GM12875 (cell line): Measurements from ENCODE around the gene PHF19.

Source experiments
- H3K4me3 ChIP-seq: one replicate; pipeline ENCODE4 v1.5.1; 2011; ENCODE audit warnings: low read depth, low read length, control low read depth
- TF ChIP-seq, protein P1 (sequence below): IDR thresholded peaks from 2 replicates; pipeline ENCODE4 v1.5.1; 2011; ENCODE audit warnings: low read depth, mild to moderate bottlenecking, control low read depth, inconsistent platforms, low read length, moderate library complexity, borderline replicate concordance; ENCODE audit not compliant: insufficient read depth

Gene PHF19

DNA sequence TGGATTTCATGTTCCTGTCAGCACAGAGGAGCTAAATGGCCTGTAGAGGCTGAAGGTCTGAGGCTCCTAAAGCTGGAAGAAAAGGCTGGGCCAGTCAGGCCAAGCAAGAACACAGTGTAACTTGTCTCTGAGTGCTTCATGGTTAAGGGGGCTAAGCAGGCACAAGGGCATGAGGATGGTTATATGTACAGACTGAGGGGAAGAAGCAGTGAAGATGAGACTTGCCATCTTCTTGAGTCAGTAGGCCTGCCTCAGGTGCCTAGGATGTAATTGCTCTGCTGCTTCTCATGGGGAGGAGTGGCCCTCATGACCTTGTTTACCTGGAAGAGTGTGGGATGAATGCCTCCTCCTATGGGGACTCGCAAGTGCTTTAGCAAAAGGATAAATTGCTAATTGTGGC lies 25.5 kb downstream of the PHF19 start:
- no peak overlapping the region for H3K4me3 ChIP-seq
- TF ChIP-seq, protein P1, sequence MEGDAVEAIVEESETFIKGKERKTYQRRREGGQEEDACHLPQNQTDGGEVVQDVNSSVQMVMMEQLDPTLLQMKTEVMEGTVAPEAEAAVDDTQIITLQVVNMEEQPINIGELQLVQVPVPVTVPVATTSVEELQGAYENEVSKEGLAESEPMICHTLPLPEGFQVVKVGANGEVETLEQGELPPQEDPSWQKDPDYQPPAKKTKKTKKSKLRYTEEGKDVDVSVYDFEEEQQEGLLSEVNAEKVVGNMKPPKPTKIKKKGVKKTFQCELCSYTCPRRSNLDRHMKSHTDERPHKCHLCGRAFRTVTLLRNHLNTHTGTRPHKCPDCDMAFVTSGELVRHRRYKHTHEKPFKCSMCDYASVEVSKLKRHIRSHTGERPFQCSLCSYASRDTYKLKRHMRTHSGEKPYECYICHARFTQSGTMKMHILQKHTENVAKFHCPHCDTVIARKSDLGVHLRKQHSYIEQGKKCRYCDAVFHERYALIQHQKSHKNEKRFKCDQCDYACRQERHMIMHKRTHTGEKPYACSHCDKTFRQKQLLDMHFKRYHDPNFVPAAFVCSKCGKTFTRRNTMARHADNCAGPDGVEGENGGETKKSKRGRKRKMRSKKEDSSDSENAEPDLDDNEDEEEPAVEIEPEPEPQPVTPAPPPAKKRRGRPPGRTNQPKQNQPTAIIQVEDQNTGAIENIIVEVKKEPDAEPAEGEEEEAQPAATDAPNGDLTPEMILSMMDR: no peak

DNA sequence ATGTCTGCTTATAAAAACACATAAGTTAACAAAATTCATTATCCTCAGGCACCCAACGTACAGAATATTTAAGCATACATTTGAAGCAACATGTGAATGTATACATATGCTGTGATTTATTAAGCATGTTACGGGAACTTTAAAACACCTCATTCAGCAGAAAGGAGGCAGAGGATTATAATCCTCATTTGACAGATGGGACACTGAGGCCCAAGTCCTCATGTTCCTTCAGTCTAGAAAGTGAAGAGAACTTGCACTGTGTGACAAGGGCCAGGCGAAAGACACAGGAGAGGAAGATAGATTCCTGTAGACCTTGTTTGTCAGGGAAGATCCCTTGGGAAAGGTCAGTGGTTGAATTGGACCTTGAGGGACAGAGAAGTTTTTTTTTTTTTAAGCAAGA lies 26.7 kb downstream of the PHF19 start:
- TF ChIP-seq, protein P1: no peak
- no peak overlapping the region for H3K4me3 ChIP-seq

DNA sequence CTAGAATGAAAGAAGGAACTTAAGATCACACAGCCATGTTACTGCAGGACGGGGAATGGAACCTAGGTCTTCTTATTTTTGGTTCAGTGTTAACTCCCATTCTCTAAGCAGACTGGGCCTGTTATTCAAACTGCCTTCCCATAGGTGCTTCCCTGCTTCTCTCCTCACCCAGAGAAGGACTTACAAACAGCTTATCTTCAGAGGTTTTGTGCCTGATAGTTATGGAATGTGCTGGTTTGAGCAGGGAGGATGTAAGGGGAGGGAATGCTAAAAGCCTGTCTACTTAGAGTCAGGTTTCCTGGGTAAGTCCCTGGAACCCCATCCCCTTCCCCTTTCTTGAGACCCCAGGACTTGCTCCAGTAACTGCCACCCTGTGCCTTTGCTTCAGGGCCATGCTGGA lies 30.1 kb downstream of the PHF19 start:
- TF ChIP-seq, protein P1: no peak
- H3K4me3 ChIP-seq: no peak overlapping the region

DNA sequence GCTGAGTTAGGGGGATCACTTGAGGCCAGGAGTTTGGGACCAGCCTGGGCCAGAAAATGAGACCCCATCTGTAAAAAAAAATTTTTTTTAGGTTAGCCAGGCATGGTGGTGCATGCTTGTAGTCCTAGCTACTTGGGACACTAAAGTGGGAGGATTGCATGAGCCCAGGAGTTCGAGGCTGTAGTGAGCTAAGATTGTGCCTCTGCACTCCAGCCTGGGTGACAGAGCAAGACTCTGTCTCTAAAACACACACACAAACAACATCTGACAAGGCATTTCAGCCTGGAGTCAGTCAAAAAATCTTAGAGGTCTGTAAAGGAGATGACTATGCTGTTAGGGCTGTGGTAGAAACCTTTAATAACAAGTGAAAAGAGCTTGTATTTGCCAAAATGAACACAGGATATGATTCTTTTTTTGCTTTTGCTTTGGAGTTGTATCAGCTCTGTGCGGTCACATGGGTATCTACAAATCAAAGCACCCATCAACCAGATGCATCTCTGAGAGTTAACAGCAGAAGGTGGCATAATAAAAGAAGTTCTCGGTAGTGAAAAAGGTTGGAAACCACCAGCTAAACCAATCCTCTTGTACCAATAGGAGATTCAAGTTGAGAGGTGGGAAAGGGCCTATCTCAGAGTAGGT lies 30.6 kb downstream of the PHF19 start:
- TF ChIP-seq, protein P1: no peak
- no peak overlapping the region for H3K4me3 ChIP-seq

DNA sequence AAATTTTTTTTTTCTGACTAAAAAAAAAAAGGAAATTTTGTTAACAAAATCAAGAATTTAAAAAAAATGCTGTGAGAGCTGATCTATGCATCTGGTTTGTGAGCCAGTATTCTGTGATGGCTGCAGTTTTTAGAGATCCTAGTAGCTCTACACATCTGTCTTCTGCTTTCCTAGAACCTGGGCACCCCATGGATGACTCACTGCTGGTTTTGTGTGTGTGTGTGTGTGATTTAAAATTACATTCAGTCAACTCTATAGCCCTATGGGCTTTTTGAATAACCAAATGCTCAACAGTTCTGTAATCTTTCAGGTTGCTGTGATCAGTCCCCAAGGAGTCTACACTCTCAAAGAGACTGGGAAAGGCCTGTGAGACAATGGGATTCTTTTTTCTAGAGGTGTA lies 31.7 kb downstream of the PHF19 start:
- TF ChIP-seq, protein P1: no peak
- H3K4me3 ChIP-seq: no peak overlapping the region

DNA sequence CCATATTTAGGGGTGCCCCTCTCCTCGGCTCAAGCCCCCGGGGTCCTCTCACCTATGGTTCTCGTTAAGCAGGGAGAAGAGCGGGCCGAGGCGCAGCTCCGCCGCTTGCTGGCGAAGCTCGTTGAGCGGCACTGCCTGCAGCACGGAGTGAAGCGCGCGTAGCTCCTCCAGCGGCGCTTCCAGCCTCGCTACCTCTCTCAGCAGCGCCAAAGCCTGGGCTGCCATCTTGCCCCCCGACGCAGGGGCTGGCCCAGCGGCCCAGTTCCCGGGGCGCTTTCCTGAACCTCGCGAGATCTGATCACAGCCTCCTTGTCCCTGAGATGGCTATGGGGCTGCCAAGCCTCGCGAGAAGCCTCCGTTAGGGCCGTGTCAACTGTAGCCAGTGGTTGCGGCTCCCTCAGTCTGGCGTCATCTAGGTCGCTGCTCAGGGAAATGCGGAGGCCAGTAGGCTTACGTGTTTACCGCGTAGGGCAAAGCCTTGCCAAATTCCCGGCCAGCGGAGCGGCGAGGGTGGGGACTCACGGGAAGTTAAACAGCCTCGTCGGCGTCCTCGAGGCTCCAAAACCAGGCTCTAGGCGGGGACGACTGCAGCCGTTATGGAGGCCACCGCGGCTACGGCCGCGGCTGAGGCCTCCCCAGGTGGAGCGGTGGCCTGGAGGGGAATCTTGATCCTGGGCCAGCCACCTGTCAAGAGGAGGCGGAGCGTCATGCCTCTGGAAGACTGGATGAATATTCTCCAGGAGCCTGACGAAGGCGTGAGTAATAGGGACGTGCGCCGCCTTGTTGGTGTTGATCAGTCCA lies 34.1 kb downstream of the PHF19 start, which contains the start of gene PSMD5:
TSS of gene PSMD5 (minus strand) at position 238 of the 801 bp plus-strand sequence. CDS start at position 225, 13 bp downstream.
- TF ChIP-seq, protein P1: no peak
- H3K4me3 ChIP-seq: peak within 1 kb of the TSS; percentile 73
